ENCODE measurements around the gene FOXP2.

DNA sequence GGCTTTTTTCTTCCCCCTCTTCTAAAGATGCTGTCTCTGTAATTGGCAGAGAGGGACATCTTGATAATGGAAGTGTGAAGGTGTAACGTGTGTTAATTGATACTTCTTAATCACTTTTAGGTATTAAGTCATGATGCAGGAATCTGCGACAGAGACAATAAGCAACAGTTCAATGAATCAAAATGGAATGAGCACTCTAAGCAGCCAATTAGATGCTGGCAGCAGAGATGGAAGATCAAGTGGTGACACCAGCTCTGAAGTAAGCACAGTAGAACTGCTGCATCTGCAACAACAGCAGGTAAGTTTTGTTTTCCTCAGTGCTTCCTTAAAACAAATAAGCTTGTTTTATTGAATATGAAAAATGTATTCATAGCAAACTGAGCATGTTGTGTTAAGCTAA is 11.8 kb downstream of the FOXP2 start:
- TF ChIP-seq POLR2A (IDR thresholded peaks at IDR 0.05) (no peak), CTCF (IDR thresholded peaks at IDR 0.05) (no peak)
